Karpas-422 (cell line): Measurements from ENCODE around the gene EIF2A. TPM values are rescaled to one million over a fixed set of nuclear protein-coding genes. Genes with fewer than 3 reads are reported as not detected.
"Not testable (repeated sequence)": the region's sequence is repeated elsewhere in the genome, so short reads cannot be mapped to it uniquely, and the experiment has no call there.

Experiments used
- DNase-seq: peaks from one replicate; pipeline ENCODE4 v3.0.0-alpha.2; 2015
- H2AFZ ChIP-seq: fragments of 200-600 bp; sonication (generic); 2 replicates; pipeline ENCODE4 v1.6.1; 2014; ENCODE audit warnings: antibody characterized with exemption, low read length, mixed read lengths
- H3K27ac ChIP-seq: fragments of 200-600 bp; sonication (generic); 2 replicates; pipeline ENCODE4 v1.5.1; 2014; ENCODE audit warnings: mild to moderate bottlenecking, low read length, moderate library complexity
- H3K27me3 ChIP-seq: fragments of 200-600 bp; sonication (generic); 2 replicates; pipeline ENCODE4 v1.6.1; 2014; ENCODE audit warnings: low read length, mixed read lengths
- H3K36me3 ChIP-seq: fragments of 200-600 bp; sonication (generic); 2 replicates; pipeline ENCODE4 v1.6.1; 2014; ENCODE audit warnings: low read length, mixed read lengths; ENCODE audit not compliant: insufficient read depth
- H3K4me1 ChIP-seq: fragments of 200-600 bp; sonication (generic); 2 replicates; pipeline ENCODE4 v1.6.1; 2014; ENCODE audit warnings: mild to moderate bottlenecking, low read length, mixed read lengths
- H3K4me2 ChIP-seq: fragments of 200-600 bp; sonication (generic); 2 replicates; pipeline ENCODE4 v1.6.1; 2014; ENCODE audit warnings: low read length, low read depth, mild to moderate bottlenecking; ENCODE audit not compliant: poor library complexity, severe bottlenecking
- H3K4me3 ChIP-seq: fragments of 200-600 bp; sonication (generic); 2 replicates; pipeline ENCODE4 v1.5.1; 2014; ENCODE audit warnings: mild to moderate bottlenecking, antibody characterized with exemption, low read length, mixed read lengths
- H3K79me2 ChIP-seq: fragments of 200-600 bp; sonication (generic); 2 replicates; pipeline ENCODE4 v1.6.1; 2014; ENCODE audit warnings: mild to moderate bottlenecking, low read length, mixed read lengths
- H3K9ac ChIP-seq: fragments of 200-600 bp; sonication (generic); 2 replicates; pipeline ENCODE4 v1.6.0; 2014; ENCODE audit warnings: low read length
- H3K9me2 ChIP-seq: fragments of 200-600 bp; sonication (generic), shearing (Covaris generic); replicated peaks from 2 replicates; pipeline ENCODE4 v1.6.0; 2014; ENCODE audit warnings: mild to moderate bottlenecking, low read length, moderate library complexity; ENCODE audit not compliant: insufficient read depth
- H3K9me3 ChIP-seq: fragments of 300-700, 200-600 bp; sonication (generic); 2 replicates; pipeline ENCODE4 v1.6.1; 2014; ENCODE audit warnings: low read length, mixed read lengths
- H4K20me1 ChIP-seq: fragments of 200-600 bp; sonication (generic); 2 replicates; pipeline ENCODE4 v1.6.1; 2014; ENCODE audit warnings: mild to moderate bottlenecking, antibody characterized with exemption, low read length, low read depth; ENCODE audit not compliant: insufficient read depth
- total RNA-seq: library from RNA; depleted of rRNA; stranded (reverse); fragments of >200 nt; shearing (Covaris generic); gene quantifications from 2 replicates; pipeline ENCODE4 v1.2.3, GENCODE V29; 2014; ENCODE audit warnings: low replicate concordance

EIF2A gene
- total RNA-seq, 1 experiment from 2014 or later: 161 TPM

GRCh38 chr3:150600647-150601530 is 54.3 kb downstream of the EIF2A start:
- peaks cover 12% of the 10 kb centered on the region; the same call in 1 of the 2 replicates for H4K20me1 ChIP-seq
- H2AFZ ChIP-seq: 0 out of 2 replicates have a peak overlapping the region, but pooled peaks have one; percentile 3
- H3K4me3 ChIP-seq: peak overlapping the region; percentile 94
- H3K79me2 ChIP-seq: peaks cover 92% of the 10 kb centered on the region
- H3K9me3 ChIP-seq, H3K9me2 ChIP-seq, H3K27me3 ChIP-seq, H3K36me3 ChIP-seq: not testable (repeated sequence)
- H3K9ac ChIP-seq: peak overlapping the region; percentile 54
- peak overlapping the region; percentile 92 for H3K4me2 ChIP-seq
- H3K27ac ChIP-seq: peak overlapping the region; percentile 90
- DNase-seq: peak; percentile 65
- H3K4me1 ChIP-seq: peaks cover 56% of the 10 kb centered on the region

DNA sequence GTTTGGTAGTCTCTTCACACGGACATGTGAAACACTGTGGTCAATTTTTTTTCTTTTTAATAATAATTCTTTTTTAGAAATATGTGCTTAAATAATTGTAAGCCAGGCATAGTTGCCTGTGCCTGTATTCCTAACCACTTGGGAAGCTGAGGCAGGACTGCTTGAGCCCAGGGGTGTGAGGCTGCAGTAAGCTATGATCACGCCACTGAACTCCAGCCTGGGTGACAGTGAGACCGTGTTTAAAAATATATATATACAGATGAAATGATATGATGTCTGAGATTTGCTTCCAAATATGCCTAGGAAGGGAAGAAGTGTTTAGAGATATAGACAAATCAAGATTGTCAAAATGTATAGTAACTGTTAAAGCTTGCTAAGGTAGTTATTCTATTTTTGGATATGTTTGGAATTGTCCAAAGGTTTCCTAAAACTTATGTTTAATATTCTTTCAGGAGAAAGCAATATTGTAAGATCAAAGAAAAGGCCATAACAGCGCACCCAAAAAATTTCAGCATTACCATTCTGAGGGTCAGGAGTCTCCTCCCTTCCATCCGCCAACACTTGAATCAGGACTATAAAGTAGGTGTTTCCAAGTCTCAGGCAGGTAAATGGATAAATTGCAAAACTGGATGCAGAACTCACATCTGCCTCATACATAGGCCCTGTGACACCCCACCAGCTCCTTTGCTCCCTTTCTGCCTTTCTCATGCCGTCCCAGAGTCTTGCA is 56.0 kb downstream of the EIF2A start:
- no peaks in the 10 kb centered on the region for H3K9me2 ChIP-seq
- peaks cover 15% of the 10 kb centered on the region; the same call in 1 of the 2 replicates for H4K20me1 ChIP-seq
- no peaks in the 10 kb centered on the region for H3K27me3 ChIP-seq
- no peak overlapping the region for H2AFZ ChIP-seq
- H3K36me3 ChIP-seq: peaks cover 24% of the 10 kb centered on the region
- H3K9me3 ChIP-seq: no peaks in the 10 kb centered on the region
- H3K4me3 ChIP-seq: peak overlapping the region; percentile 94
- peaks cover 68% of the 10 kb centered on the region for H3K4me1 ChIP-seq
- H3K9ac ChIP-seq: peak overlapping the region; percentile 97
- peak; percentile 55 for DNase-seq
- peak overlapping the region; percentile 92 for H3K4me2 ChIP-seq
- H3K27ac ChIP-seq: peak overlapping the region; percentile 90
- H3K79me2 ChIP-seq: peaks cover 93% of the 10 kb centered on the region

DNA sequence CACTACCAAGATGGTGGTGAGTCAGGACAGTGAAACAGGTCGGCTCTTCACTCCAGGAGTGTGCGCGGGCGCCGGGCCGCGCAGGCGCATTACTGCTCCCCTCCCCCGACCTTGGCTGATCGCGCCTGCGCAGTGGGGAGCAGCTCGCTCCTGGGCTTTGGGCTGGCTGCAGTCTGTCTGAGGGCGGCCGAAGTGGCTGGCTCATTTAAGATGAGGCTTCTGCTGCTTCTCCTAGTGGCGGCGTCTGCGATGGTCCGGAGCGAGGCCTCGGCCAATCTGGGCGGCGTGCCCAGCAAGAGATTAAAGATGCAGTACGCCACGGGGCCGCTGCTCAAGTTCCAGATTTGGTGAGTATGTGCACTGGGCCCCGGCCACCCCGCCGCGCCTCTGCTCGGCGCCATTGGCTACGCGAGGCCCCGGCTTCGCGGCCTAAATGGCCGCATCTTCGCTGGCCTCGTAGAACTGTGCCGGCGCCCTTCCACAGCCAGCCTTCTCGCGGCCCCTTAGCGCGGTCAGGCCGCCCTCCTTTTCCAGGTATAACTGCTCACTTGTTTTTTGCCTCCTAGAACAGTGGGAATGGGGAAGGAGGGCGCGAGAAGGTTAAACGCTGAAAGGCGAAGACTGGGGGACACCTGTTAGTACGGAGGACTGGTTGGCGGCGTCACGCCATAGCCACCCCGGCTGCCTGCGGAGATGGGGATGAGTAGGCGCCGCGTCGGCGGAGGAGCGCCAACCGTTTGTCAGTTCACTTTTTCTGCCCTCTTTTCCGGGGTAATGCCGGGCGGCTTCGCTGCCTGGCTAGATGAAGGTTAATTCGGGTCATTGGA is 56.8 kb downstream of the EIF2A start, which contains the start of gene SELENOT:
Gene SELENOT (plus strand): TSS at position 169 of the 827 bp plus-strand sequence. CDS start 42 bp downstream, at position 211.
- H3K36me3 ChIP-seq: peaks cover 29% of the 10 kb centered on the region
- no peaks in the 10 kb centered on the region for H3K9me2 ChIP-seq
- H3K79me2 ChIP-seq: peaks cover 93% of the 10 kb centered on the region
- H3K27me3 ChIP-seq: no peaks in the 10 kb centered on the region
- peaks cover 19% of the 10 kb centered on the region; the same call in 1 of the 2 replicates for H4K20me1 ChIP-seq
- H3K9me3 ChIP-seq: no peaks in the 10 kb centered on the region
- peak; percentile 97 for DNase-seq
- peak within 1 kb of the TSS; percentile 90 for H3K27ac ChIP-seq
- peak within 1 kb of the TSS; percentile 92 for H3K4me2 ChIP-seq
- H2AFZ ChIP-seq: no peak within 1 kb of the TSS
- peak within 1 kb of the TSS; percentile 94 for H3K4me3 ChIP-seq
- peak within 1 kb of the TSS; percentile 97 for H3K9ac ChIP-seq
- peaks cover 68% of the 10 kb centered on the region for H3K4me1 ChIP-seq

DNA sequence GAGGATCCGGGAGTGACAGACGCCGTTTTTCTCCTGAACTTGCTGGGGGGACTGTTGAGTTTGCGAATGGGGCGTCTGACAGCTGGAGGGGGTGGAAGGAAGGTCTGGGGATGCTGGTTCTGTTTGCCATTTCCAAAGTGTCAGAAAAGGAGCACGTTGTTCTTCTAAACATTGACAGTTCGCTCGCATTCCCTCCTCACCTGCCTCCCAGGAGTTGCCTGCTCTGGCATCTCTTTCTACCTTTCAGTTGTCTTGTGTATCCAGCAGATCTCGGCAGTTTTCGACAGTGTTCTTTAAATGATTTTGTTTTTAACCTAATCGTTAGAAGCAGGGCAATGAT is 57.4 kb downstream of the EIF2A start:
- Histone ChIP-seq H3K9me3 (no peaks in the 10 kb centered on the region), H3K79me2 (peaks cover 96% of the 10 kb centered on the region), H2AFZ (no peak overlapping the region), H3K4me3 (peak overlapping the region; percentile 94), H3K4me2 (peak overlapping the region; percentile 92), H3K36me3 (peaks cover 33% of the 10 kb centered on the region), H3K4me1 (peaks cover 69% of the 10 kb centered on the region), H3K27me3 (no peaks in the 10 kb centered on the region), H3K27ac (peak overlapping the region; percentile 90), H4K20me1 (peaks cover 24% of the 10 kb centered on the region; the same call in 1 of the 2 replicates), H3K9ac (peak overlapping the region; percentile 97), H3K9me2 (no peaks in the 10 kb centered on the region)
- DNase-seq: no peak

GRCh38 chr3:150605998-150606641 is 59.5 kb downstream of the EIF2A start:
- no peaks in the 10 kb centered on the region for H3K9me2 ChIP-seq
- peak overlapping the region; percentile 90 for H3K27ac ChIP-seq
- H3K36me3 ChIP-seq: peaks cover 45% of the 10 kb centered on the region
- H2AFZ ChIP-seq: no peak overlapping the region
- peak overlapping the region; percentile 94 for H3K4me3 ChIP-seq
- peaks cover 38% of the 10 kb centered on the region; the same call in 1 of the 2 replicates for H4K20me1 ChIP-seq
- no peaks in the 10 kb centered on the region for H3K27me3 ChIP-seq
- peak overlapping the region; percentile 92 for H3K4me2 ChIP-seq
- peaks cover 61% of the 10 kb centered on the region for H3K4me1 ChIP-seq
- peak; percentile 54 for DNase-seq
- H3K9me3 ChIP-seq: no peaks in the 10 kb centered on the region
- peak overlapping the region; percentile 97 for H3K9ac ChIP-seq
- H3K79me2 ChIP-seq: peaks cover 96% of the 10 kb centered on the region

GRCh38 chr3:150607267-150608065 is 60.9 kb downstream of the EIF2A start:
- peaks cover 40% of the 10 kb centered on the region; the same call in 1 of the 2 replicates for H4K20me1 ChIP-seq
- H3K9me2 ChIP-seq: no peaks in the 10 kb centered on the region
- no peaks in the 10 kb centered on the region for H3K27me3 ChIP-seq
- peaks cover 57% of the 10 kb centered on the region for H3K36me3 ChIP-seq
- no peak for DNase-seq
- H3K79me2 ChIP-seq: peaks cover 98% of the 10 kb centered on the region
- peak overlapping the region; percentile 94 for H3K4me3 ChIP-seq
- H3K27ac ChIP-seq: peak overlapping the region; percentile 90
- no peak overlapping the region for H2AFZ ChIP-seq
- peak overlapping the region; percentile 31; the same call in 1 of the 2 replicates for H3K9ac ChIP-seq
- H3K9me3 ChIP-seq: no peaks in the 10 kb centered on the region
- H3K4me1 ChIP-seq: peaks cover 58% of the 10 kb centered on the region
- H3K4me2 ChIP-seq: peak overlapping the region; percentile 92

GRCh38 chr3:150609988-150610387 is 63.4 kb downstream of the EIF2A start:
- no peak overlapping the region for H3K4me3 ChIP-seq
- no peaks in the 10 kb centered on the region for H3K27me3 ChIP-seq
- peaks cover 78% of the 10 kb centered on the region for H3K36me3 ChIP-seq
- peaks cover 33% of the 10 kb centered on the region; the same call in 1 of the 2 replicates for H4K20me1 ChIP-seq
- H3K4me1 ChIP-seq: peaks cover 53% of the 10 kb centered on the region
- no peaks in the 10 kb centered on the region for H3K9me3 ChIP-seq
- no peaks in the 10 kb centered on the region for H3K9me2 ChIP-seq
- H3K9ac ChIP-seq: no peak overlapping the region
- no peak overlapping the region for H3K4me2 ChIP-seq
- DNase-seq: no peak
- peaks cover 95% of the 10 kb centered on the region for H3K79me2 ChIP-seq
- H3K27ac ChIP-seq: peak overlapping the region; percentile 18; the same call in 1 of the 2 replicates
- no peak overlapping the region for H2AFZ ChIP-seq
